ENCODE measurements around the gene UBE4A.

Gene UBE4A

GRCh38 chr11:118342503-118343161 is 16.8 kb upstream of the UBE4A start, which contains the start of gene CD3D:
Gene CD3D (minus strand): TSS chr11:118342705. CDS start chr11:118342607, 98 bp downstream.
- peak; percentile 78 for DNase-seq

- peak; percentile 41 for DNase-seq
These were observed 16.2 kb upstream of the UBE4A start for GRCh38 chr11:118343248-118343647.

- DNase-seq: peak; percentile 82
These were observed 15.4 kb upstream of the UBE4A start, which contains the start of gene CD3G for GRCh38 chr11:118343981-118344515. Gene CD3G (plus strand): TSS chr11:118344344. CDS start chr11:118344424, 80 bp downstream.

GRCh38 chr11:118349475-118349874 is 9.9 kb upstream of the UBE4A start:
- DNase-seq: no peak

- no peak for DNase-seq
These were observed 6.2 kb upstream of the UBE4A start for GRCh38 chr11:118353084-118353710.

GRCh38 chr11:118358071-118358470 is 1.3 kb upstream of the UBE4A start:
- no peak for DNase-seq

GRCh38 chr11:118364956-118365615 is 5.7 kb downstream of the UBE4A start:
- DNase-seq: no peak

- DNase-seq: no peak
These were observed 6.9 kb downstream of the UBE4A start for GRCh38 chr11:118366287-118366686.

GRCh38 chr11:118370774-118371173 is 11.4 kb downstream of the UBE4A start:
- no peak for DNase-seq

GRCh38 chr11:118373263-118373662 is 13.9 kb downstream of the UBE4A start:
- DNase-seq: no peak

- no peak for DNase-seq
These were observed 14.5 kb downstream of the UBE4A start for GRCh38 chr11:118373871-118374270.

- DNase-seq: no peak
These were observed 15.3 kb downstream of the UBE4A start for GRCh38 chr11:118374729-118375128.

- no peak for DNase-seq
These were observed 16.6 kb downstream of the UBE4A start for GRCh38 chr11:118375978-118376377.

- no peak for DNase-seq
These were observed 20.1 kb downstream of the UBE4A start for GRCh38 chr11:118379497-118379896.

GRCh38 chr11:118380571-118380970 is 21.2 kb downstream of the UBE4A start:
- DNase-seq: no peak

- DNase-seq: no peak
These were observed 23.6 kb downstream of the UBE4A start for GRCh38 chr11:118382954-118383353.

GRCh38 chr11:118383657-118384056 is 24.3 kb downstream of the UBE4A start:
- DNase-seq: no peak

GRCh38 chr11:118396097-118396501 is 36.7 kb downstream of the UBE4A start:
- DNase-seq: no peak

- no peak for DNase-seq
These were observed 38.0 kb downstream of the UBE4A start for GRCh38 chr11:118397448-118397847.

GRCh38 chr11:118398791-118399559 is 39.6 kb downstream of the UBE4A start:
- peak; percentile 42 for DNase-seq

GRCh38 chr11:118401151-118401879 is 41.9 kb downstream of the UBE4A start, which contains the start of gene ATP5MG:
Gene ATP5MG (plus strand): TSS chr11:118401606. CDS start chr11:118401666, 60 bp downstream.
- DNase-seq: peak; percentile 95

Measured in stimulated activated CD4-positive, alpha-beta T cell treated with anti-CD3 and anti-CD28 coated beads, Interleukin-15, amount 100 ng/mL, for 24 hours (primary cell).